Lower leg skin (tissue), 4 donors: Measurements from ENCODE around the gene FZR1. TPM values are rescaled to one million over a fixed set of nuclear protein-coding genes. Genes with fewer than 3 reads are reported as not detected.
"Not testable (repeated sequence)": the region's sequence is repeated elsewhere in the genome, so short reads cannot be mapped to it uniquely, and the experiment has no call there.

Experiments
- DNase-seq, 2 donors: peaks; one replicate each; pipeline ENCODE4 v3.0.0-alpha.2; 2019; ENCODE audit warnings: low spot score in 2 of 2
- H3K4me3 ChIP-seq: fragments of 200-600 bp; sonication (generic); 2 replicates; pipeline ENCODE4 v1.5.1; 2017; ENCODE audit warnings: mild to moderate bottlenecking, low read depth; ENCODE audit not compliant: poor library complexity, severe bottlenecking
- POLR2A ChIP-seq, 2 donors: fragments of 450-650 bp; IDR thresholded peaks; one replicate each; pipeline ENCODE4 v1.6.1; 2016 to 2017; ENCODE audit warnings: antibody characterized with exemption in 2 of 2, mild to moderate bottlenecking in 1 of 2, moderate library complexity in 1 of 2
- WGBS, 2 donors: methylation state at CpG; one replicate each; pipeline ENCODE4 v1.1.5; 2018; 5-methylcytosine and 5-hydroxymethylcytosine counted together
- intact Hi-C: fragments of 100-400 bp; cut with DNase I; formaldehyde crosslinking; loops from one replicate; pipeline ENCODE4 v1.15.0; 2023; ENCODE audit warnings: low total_unique reads
- total RNA-seq, 4 donors: library from RNA; depleted of rRNA; stranded (reverse); fragments of >200 nt; gene quantifications; one replicate each; pipeline ENCODE4 v1.1.0, GENCODE V29; 2016
- TF ChIP-seq, protein P1 (sequence below), 3 donors: fragments of 450-650 bp; IDR thresholded peaks; one replicate each; pipeline ENCODE4 v1.5.1; 2016; ENCODE audit warnings: antibody characterized with exemption in 3 of 3, mild to moderate bottlenecking in 3 of 3, moderate library complexity in 2 of 3

Gene FZR1
- total RNA-seq, 4 donors from 2014 or later: 50.9 to 63.3 (median 57.2) TPM

DNA sequence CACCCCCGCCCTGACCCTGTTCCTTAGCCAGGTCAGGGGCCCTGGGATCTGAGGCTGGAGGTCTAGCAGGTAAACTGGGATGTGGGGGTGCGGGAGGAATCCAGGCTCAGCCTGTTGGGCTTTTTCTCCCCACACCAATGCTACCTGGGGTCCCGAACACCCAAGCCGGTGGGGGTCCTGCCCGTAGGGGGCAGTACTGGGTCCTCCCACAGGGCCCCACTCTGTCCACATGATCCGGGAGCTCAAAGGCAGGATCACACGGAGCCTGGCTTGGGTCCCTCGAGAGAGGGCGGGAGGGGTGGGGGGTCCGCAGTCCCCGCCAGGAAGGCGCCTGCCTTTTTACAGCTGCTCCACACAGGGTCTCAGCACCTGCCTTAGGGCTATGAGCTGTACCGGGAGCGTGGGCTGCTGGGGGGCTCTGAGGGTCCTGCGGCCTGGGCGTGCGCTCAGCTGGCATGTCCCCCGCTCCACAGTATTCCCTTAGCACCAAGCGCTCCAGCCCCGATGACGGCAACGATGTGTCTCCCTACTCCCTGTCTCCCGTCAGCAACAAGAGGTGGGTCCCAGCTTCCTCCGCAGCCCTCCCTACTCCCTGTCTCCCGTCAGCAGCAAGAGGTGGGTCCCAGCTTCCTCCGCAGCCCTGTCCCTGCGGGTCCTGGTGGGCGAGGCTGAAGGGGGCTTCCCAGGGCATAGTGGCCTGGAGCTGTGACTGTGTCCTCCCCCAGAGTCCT, 20.6 kb downstream of the FZR1 start:
- no peak for TF ChIP-seq POLR2A (IDR thresholded peaks at IDR 0.05)
- TF ChIP-seq, protein P1, sequence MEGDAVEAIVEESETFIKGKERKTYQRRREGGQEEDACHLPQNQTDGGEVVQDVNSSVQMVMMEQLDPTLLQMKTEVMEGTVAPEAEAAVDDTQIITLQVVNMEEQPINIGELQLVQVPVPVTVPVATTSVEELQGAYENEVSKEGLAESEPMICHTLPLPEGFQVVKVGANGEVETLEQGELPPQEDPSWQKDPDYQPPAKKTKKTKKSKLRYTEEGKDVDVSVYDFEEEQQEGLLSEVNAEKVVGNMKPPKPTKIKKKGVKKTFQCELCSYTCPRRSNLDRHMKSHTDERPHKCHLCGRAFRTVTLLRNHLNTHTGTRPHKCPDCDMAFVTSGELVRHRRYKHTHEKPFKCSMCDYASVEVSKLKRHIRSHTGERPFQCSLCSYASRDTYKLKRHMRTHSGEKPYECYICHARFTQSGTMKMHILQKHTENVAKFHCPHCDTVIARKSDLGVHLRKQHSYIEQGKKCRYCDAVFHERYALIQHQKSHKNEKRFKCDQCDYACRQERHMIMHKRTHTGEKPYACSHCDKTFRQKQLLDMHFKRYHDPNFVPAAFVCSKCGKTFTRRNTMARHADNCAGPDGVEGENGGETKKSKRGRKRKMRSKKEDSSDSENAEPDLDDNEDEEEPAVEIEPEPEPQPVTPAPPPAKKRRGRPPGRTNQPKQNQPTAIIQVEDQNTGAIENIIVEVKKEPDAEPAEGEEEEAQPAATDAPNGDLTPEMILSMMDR (IDR thresholded peaks at IDR 0.05): no peak
- WGBS, 2 donors: 90 to 93% methylated on average over 24 to 27 of the region's 28 CpGs
- intact Hi-C loops: loop anchor here (10.0 kb wide), 1 partner anchor 88 kb away; no protein-coding TSS in a partner anchor
- H3K4me3 ChIP-seq: no peak overlapping the region
- no peak for DNase-seq

DNA sequence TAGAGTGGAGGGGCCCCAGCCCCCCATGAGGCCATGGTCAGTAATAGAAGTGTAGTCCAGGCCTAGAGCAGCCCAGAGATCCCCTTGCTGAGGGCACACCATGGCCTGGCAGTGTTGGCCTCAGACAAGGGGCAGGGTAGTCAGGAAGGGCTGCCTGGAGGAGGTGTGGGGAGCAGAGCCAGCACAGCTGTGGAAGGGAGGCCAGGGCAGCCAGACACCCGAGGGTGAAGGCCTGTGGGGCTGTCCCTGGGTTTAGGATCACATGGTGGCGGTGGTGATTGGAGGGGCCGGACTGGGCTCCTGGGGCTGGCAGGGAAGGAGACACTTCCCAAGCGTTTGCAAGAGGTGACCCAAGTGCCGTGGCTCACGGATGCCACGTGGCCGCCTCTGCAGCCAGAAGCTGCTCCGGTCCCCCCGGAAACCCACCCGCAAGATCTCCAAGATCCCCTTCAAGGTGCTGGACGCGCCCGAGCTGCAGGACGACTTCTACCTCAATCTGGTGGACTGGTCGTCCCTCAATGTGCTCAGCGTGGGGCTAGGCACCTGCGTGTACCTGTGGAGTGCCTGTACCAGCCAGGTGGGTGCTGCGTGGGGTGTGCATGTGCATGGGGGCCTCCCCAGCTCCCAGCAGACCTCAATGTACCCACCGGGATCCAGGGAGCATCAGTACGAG, 21.3 kb downstream of the FZR1 start:
- H3K4me3 ChIP-seq: no peak overlapping the region
- intact Hi-C loops: loop anchor here (10.0 kb wide), 1 partner anchor 87 kb away; no protein-coding TSS in a partner anchor
- no peak for TF ChIP-seq POLR2A (IDR thresholded peaks at IDR 0.05)
- TF ChIP-seq, protein P1 (IDR thresholded peaks at IDR 0.05): no peak
- 94 to 95% methylated on average over 17 to 20 of the region's 21 CpGs for WGBS, 2 donors
- no peak for DNase-seq

DNA sequence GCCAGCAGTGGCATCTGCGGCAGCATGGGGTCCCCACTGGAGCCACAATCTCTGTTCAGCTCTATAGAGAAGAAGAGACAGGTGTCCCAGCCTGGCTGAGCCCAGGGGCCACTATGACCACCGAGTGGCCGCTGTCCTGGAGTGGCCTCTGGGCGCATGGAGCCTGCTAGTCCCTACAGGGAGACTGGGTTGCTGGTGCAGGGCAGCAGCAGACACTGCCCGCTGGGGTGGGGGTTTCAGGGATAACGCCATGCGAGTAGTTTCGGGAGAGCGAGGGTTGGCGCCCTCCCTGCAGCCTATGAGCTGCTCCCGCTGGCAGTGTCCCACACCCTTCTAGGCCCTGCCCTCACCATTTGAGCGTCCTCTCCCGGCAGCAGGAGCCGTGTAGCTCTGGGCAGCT, 22.0 kb downstream of the FZR1 start:
- no peak overlapping the region for H3K4me3 ChIP-seq
- DNase-seq: no peak
- TF ChIP-seq, protein P1 (IDR thresholded peaks at IDR 0.05): no peak
- no peak for TF ChIP-seq POLR2A (IDR thresholded peaks at IDR 0.05)
- 91 to 96% methylated on average over 11 to 14 of the region's 14 CpGs for WGBS, 2 donors
- intact Hi-C loops: loop anchor here (10.0 kb wide), 1 partner anchor 87 kb away; no protein-coding TSS in a partner anchor

DNA sequence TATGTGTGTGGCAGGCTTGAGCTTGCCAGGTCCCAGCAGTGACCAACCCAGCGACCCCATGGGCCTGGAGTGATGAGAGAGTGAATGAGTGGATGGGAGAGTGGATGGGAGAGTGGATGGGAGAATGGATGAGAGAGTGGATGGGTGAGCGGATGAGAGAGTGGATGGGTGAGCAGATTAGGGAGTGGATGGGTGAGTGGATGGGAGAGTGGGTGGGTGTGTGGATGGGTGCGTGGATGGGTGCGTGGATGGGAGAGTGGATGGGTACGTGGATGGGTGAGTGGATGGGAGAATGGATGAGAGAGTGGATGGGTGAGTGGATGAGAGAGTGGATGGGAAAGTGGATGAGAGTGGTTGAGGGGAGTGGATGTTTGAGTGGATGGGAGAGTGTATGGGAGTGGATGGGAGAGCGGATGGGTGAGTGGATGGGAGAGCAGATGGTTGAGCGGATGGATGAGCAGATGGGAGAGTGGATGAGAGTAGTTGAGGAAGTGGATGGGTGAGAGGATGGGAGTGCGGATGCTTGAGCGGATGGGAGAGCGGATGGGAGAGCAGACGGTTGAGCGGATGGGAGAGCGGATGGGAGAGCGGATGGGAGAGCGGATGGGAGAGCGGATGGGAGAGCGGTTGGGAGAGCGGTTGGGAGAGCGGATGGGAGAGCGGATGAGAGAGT, 22.6 kb downstream of the FZR1 start:
- 92 to 94% methylated on average over 20 of the region's 20 CpGs for WGBS, 2 donors
- TF ChIP-seq POLR2A (IDR thresholded peaks at IDR 0.05): no peak
- TF ChIP-seq, protein P1 (IDR thresholded peaks at IDR 0.05): no peak
- intact Hi-C loops: loop anchor here (10.0 kb wide), 1 partner anchor 86 kb away; no protein-coding TSS in a partner anchor
- no peak overlapping the region for H3K4me3 ChIP-seq
- DNase-seq: no peak

DNA sequence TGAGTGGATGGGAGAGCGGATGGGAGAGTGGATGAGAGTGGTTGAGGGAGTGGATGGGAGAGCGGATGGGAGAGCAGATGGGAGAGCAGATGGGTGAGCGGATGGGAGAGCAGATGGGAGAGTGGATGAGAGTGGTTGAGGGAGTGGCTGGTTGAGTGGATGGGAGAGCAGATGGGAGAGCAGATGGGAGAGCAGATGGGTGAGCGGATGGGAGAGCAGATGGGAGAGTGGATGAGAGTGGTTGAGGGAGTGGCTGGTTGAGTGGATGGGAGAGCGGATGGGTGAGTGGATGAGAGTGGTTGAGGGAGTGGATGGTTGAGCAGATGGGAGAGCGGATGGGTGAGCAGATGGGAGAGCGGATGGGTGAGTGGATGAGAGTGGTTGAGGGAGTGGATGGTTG, 23.2 kb downstream of the FZR1 start:
- intact Hi-C loops: loop anchor here (10.0 kb wide), 1 partner anchor 86 kb away; no protein-coding TSS in a partner anchor
- WGBS, 2 donors: 93 to 94% methylated on average over 7 of the region's 7 CpGs
- H3K4me3 ChIP-seq, DNase-seq: not testable (repeated sequence)

DNA sequence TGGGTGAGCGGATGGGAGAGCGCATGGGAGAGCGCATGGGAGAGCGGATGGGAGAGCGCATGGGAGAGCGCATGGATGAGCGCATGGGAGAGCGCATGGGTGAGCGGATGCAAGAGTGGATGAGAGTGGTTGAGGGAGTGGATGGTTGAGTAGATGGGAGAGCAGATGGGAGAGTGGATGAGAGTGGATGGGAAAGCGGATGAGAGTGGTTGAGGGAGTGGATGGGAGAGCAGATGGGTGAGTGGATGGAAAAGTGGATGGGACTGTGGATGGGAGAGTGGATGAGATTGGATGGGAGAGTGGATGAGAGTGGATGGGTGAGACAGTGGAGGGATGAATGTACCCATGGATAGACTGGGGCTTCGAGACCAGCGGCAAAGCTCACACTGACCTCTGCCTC, 24.3 kb downstream of the FZR1 start:
- no peak overlapping the region for H3K4me3 ChIP-seq
- 95 to 96% methylated on average over 12 of the region's 12 CpGs for WGBS, 2 donors
- intact Hi-C loops: no loop called here
- TF ChIP-seq POLR2A (IDR thresholded peaks at IDR 0.05): no peak
- TF ChIP-seq, protein P1 (IDR thresholded peaks at IDR 0.05): no peak
- DNase-seq: no peak
